ENCODE data around the gene C4orf50. TPM values are rescaled to one million over a fixed set of nuclear protein-coding genes. Genes with fewer than 3 reads are reported as not detected.

The C4orf50 gene
- total and polyA plus RNA-seq, 2 of the 8 experiments (the other 6 are each of a cell fraction or from before 2014, with no cell fraction given) = 0.08 to 0.22 TPM

GRCh38 chr4:5919571-5919970, 98.7 kb downstream of the C4orf50 start (continued):
- TF ChIP-seq RAD21 (IDR thresholded peaks at IDR 0.05 in 1 of 2, conservative IDR thresholded peaks at IDR 0.05 in 1 of 2; ENCODE audit: low read depth in 2 of 2, low read length in 2 of 2) (no peak), RFX5 (IDR thresholded peaks at IDR 0.05; ENCODE audit: borderline replicate concordance, low read depth, low read length) (no peak), SP2 (IDR thresholded peaks at IDR 0.05; ENCODE audit: low read length) (no peak), ASH2L (IDR thresholded peaks at IDR 0.05; ENCODE audit: low read length) (no peak), KDM1A (IDR thresholded peaks at IDR 0.05; ENCODE audit: borderline replicate concordance, low read length) (no peak), GTF2F1 (IDR thresholded peaks at IDR 0.05; ENCODE audit: borderline replicate concordance, low read depth, low read length) (no peak), JUN (IDR thresholded peaks at IDR 0.05; ENCODE audit: low read depth, low read length) (no peak)

All from H1 (cell line).